Tibial nerve (tissue), 3 donors: ENCODE results near the gene UBD.

Experiments used
- POLR2A ChIP-seq, 2 donors: fragments of 450-650 bp; IDR thresholded peaks; one replicate each; pipeline ENCODE4 v1.6.1; 2017; ENCODE audit warnings: antibody characterized with exemption in 2 of 2, mild to moderate bottlenecking in 2 of 2, moderate library complexity in 2 of 2
- TF ChIP-seq, protein P1 (sequence below), 5 experiments: fragments of 200-600 bp in 3 of 5; fragments of 450-650 bp in 2 of 5; sonication (generic) in 3 of 5; IDR thresholded peaks; one replicate each; pipeline ENCODE4 v1.5.1; 2016 to 2019; ENCODE audit warnings: antibody characterized with exemption in 5 of 5, mild to moderate bottlenecking in 3 of 5, moderate library complexity in 2 of 5

DNA sequence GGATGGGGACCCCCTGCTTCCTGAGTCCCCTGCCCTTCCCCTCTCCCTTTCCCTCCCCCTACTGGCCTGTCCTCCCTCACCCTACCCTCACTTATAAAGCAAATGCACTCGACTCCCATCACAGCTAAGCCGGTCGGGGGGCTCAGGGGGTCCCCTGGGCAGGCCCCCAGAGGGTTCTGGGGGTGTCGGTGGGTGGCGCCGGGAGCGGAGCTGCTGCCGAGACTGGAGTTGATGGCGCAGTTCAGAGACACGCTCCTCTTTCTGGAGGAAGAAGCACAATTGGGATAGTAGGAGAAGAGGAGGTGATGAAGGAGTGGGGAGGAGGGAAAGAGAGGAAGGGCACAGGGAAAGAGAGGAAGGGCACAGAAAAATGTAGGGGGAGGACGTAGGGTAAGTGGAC lies 43.9 kb upstream of the UBD start:
- no peak for TF ChIP-seq POLR2A (IDR thresholded peaks at IDR 0.05)
- TF ChIP-seq, protein P1, sequence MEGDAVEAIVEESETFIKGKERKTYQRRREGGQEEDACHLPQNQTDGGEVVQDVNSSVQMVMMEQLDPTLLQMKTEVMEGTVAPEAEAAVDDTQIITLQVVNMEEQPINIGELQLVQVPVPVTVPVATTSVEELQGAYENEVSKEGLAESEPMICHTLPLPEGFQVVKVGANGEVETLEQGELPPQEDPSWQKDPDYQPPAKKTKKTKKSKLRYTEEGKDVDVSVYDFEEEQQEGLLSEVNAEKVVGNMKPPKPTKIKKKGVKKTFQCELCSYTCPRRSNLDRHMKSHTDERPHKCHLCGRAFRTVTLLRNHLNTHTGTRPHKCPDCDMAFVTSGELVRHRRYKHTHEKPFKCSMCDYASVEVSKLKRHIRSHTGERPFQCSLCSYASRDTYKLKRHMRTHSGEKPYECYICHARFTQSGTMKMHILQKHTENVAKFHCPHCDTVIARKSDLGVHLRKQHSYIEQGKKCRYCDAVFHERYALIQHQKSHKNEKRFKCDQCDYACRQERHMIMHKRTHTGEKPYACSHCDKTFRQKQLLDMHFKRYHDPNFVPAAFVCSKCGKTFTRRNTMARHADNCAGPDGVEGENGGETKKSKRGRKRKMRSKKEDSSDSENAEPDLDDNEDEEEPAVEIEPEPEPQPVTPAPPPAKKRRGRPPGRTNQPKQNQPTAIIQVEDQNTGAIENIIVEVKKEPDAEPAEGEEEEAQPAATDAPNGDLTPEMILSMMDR (IDR thresholded peaks at IDR 0.05): no peak
